H9 (cell line): ENCODE measurements around the gene KSR1. TPM values are rescaled to one million over a fixed set of nuclear protein-coding genes. Genes with fewer than 3 reads are reported as not detected.

Source experiments
- DNase-seq: peaks from one replicate; pipeline ENCODE4 v3.0.0-alpha.2; 2017
- H2AFZ ChIP-seq: one replicate; pipeline ENCODE4 v1.6.1; 2013; ENCODE audit warnings: mild to moderate bottlenecking, low read length, control low read depth, moderate library complexity
- H2AK5ac ChIP-seq: 2 replicates; pipeline ENCODE4 v1.6.1; 2013; ENCODE audit warnings: low read length, control low read depth, mixed read lengths; ENCODE audit not compliant: insufficient read length
- H2BK120ac ChIP-seq: one replicate; pipeline ENCODE4 v1.6.1; 2013; ENCODE audit warnings: low read depth, mild to moderate bottlenecking, low read length, control low read depth, inconsistent platforms; ENCODE audit not compliant: poor library complexity, severe bottlenecking
- H2BK12ac ChIP-seq: 2 replicates; pipeline ENCODE4 v1.6.1; 2013; ENCODE audit warnings: low read length, control low read depth, mixed read lengths, low read depth; ENCODE audit not compliant: insufficient read length
- H2BK15ac ChIP-seq: 2 replicates; pipeline ENCODE4 v1.6.1; 2013; ENCODE audit warnings: low read depth, low read length, control low read depth
- H2BK20ac ChIP-seq: one replicate; pipeline ENCODE4 v1.6.1; 2013; ENCODE audit warnings: low read depth, mild to moderate bottlenecking, low read length, control low read depth, inconsistent platforms; ENCODE audit not compliant: poor library complexity, severe bottlenecking
- H2BK5ac ChIP-seq: 2 replicates; pipeline ENCODE4 v1.6.1; 2013; ENCODE audit warnings: low read length, control low read depth, mixed read lengths; ENCODE audit not compliant: insufficient read length
- H3K14ac ChIP-seq: 2 replicates; pipeline ENCODE4 v1.6.1; 2013; ENCODE audit warnings: low read length, control low read depth; ENCODE audit not compliant: insufficient read depth
- H3K18ac ChIP-seq: 2 replicates; pipeline ENCODE4 v1.6.1; 2013; ENCODE audit warnings: low read depth, mild to moderate bottlenecking, mixed read lengths, low read length, control low read depth; ENCODE audit not compliant: insufficient read length
- H3K23ac ChIP-seq: 2 replicates; pipeline ENCODE4 v1.6.1; 2013; ENCODE audit warnings: low read length, control low read depth, mixed read lengths, low read depth; ENCODE audit not compliant: insufficient read length
- H3K23me2 ChIP-seq: 2 replicates; pipeline ENCODE4 v1.6.1; 2013; ENCODE audit warnings: low read depth, mild to moderate bottlenecking, mixed read lengths, low read length, control low read depth; ENCODE audit not compliant: insufficient read length, poor library complexity, severe bottlenecking
- H3K27ac ChIP-seq: 2 replicates; pipeline ENCODE4 v1.5.1; 2013; ENCODE audit warnings: low read length, control low read depth, mixed read lengths, low read depth; ENCODE audit not compliant: insufficient read length
- H3K27me3 ChIP-seq: 2 replicates; pipeline ENCODE4 v1.6.1; 2013; ENCODE audit warnings: low read length, control low read depth, inconsistent platforms; ENCODE audit not compliant: insufficient read depth
- H3K4ac ChIP-seq: 2 replicates; pipeline ENCODE4 v1.6.1; 2013; ENCODE audit warnings: low read depth, mild to moderate bottlenecking, control low read depth, inconsistent platforms, low read length, moderate library complexity
- H3K4me1 ChIP-seq: 2 replicates; pipeline ENCODE4 v1.6.1; 2013; ENCODE audit warnings: low read length, control low read depth, inconsistent platforms; ENCODE audit not compliant: insufficient read depth
- H3K4me2 ChIP-seq: 2 replicates; pipeline ENCODE4 v1.6.1; 2013; ENCODE audit warnings: low read length, control low read depth, mixed read lengths; ENCODE audit not compliant: insufficient read length, insufficient read depth
- H3K56ac ChIP-seq: 2 replicates; pipeline ENCODE4 v1.6.1; 2013; ENCODE audit warnings: low read depth, mild to moderate bottlenecking, mixed read lengths, low read length, control low read depth; ENCODE audit not compliant: insufficient read length
- H3K79me1 ChIP-seq: 2 replicates; pipeline ENCODE4 v1.6.1; 2013; ENCODE audit warnings: low read depth, mild to moderate bottlenecking, moderate library complexity, low read length, control low read depth, inconsistent platforms; ENCODE audit not compliant: insufficient read depth, poor library complexity, severe bottlenecking
- H3K79me2 ChIP-seq: 2 replicates; pipeline ENCODE4 v1.6.1; 2013; ENCODE audit warnings: low read length, control low read depth, inconsistent platforms; ENCODE audit not compliant: insufficient read depth
- H3K9ac ChIP-seq: 2 replicates; pipeline ENCODE4 v1.6.1; 2013; ENCODE audit warnings: low read length, control low read depth, mixed read lengths; ENCODE audit not compliant: insufficient read length; ENCODE audit errors: extremely low read depth
- H3K9me3 ChIP-seq: one replicate; pipeline ENCODE4 v1.6.1; 2013; ENCODE audit warnings: low read depth, low read length, inconsistent platforms; ENCODE audit not compliant: control insufficient read depth
- H3T11ph ChIP-seq: one replicate; pipeline ENCODE4 v1.6.1; 2013; ENCODE audit warnings: mild to moderate bottlenecking, low read length, control low read depth, inconsistent platforms
- H4K20me1 ChIP-seq: one replicate; pipeline ENCODE4 v1.6.1; 2013; ENCODE audit not compliant: control insufficient read depth, insufficient read length, insufficient read depth
- H4K5ac ChIP-seq: 2 replicates; pipeline ENCODE4 v1.6.1; 2013; ENCODE audit warnings: low read depth, mild to moderate bottlenecking, mixed read lengths, low read length, control low read depth; ENCODE audit not compliant: insufficient read length
- H4K8ac ChIP-seq: replicated peaks from 2 replicates; pipeline ENCODE4 v1.6.1; 2013; ENCODE audit warnings: low read length, control low read depth, mixed read lengths, low read depth; ENCODE audit not compliant: insufficient read length
- H4K91ac ChIP-seq: 2 replicates; pipeline ENCODE4 v1.6.1; 2013; ENCODE audit warnings: low read depth, mild to moderate bottlenecking, moderate library complexity, mixed read lengths, low read length, control low read depth; ENCODE audit not compliant: insufficient read length
- H3K27ac Mint-ChIP-seq, 3 experiments: 2 replicates in 2 of 3; 3 replicates in 1 of 3; pipeline ENCODE4 v1.8.0; 2020 to 2021; ENCODE audit warnings: mixed read lengths in 3 of 3, mild to moderate bottlenecking in 1 of 3, moderate library complexity in 1 of 3
- H3K27me3 Mint-ChIP-seq: 2 replicates; pipeline ENCODE4 v1.8.0; 2021; ENCODE audit warnings: low read depth, mild to moderate bottlenecking, moderate library complexity, mixed read lengths
- H3K36me3 Mint-ChIP-seq, 3 experiments: 2 replicates in 2 of 3; 3 replicates in 1 of 3; pipeline ENCODE4 v1.8.0; 2020 to 2021; ENCODE audit warnings: low read depth in 3 of 3, mixed read lengths in 3 of 3; ENCODE audit not compliant: insufficient read depth in 1 of 3
- H3K4me1 Mint-ChIP-seq, 2 experiments: 2 replicates each; pipeline ENCODE4 v1.8.0; 2020; ENCODE audit warnings: mixed read lengths in 2 of 2
- H3K4me3 Mint-ChIP-seq, 2 experiments: 2 replicates in 1 of 2; 3 replicates in 1 of 2; pipeline ENCODE4 v1.8.0; 2020 to 2021; ENCODE audit warnings: mild to moderate bottlenecking in 2 of 2, mixed read lengths in 2 of 2, moderate library complexity in 1 of 2
- H3K9me3 Mint-ChIP-seq, 2 experiments: 2 replicates in 1 of 2; 3 replicates in 1 of 2; pipeline ENCODE4 v1.8.0; 2020; ENCODE audit warnings: mild to moderate bottlenecking in 2 of 2, mixed read lengths in 2 of 2, moderate library complexity in 1 of 2
- CTCF ChIP-seq: fragments of 200-600 bp; sonication (generic); conservative IDR thresholded peaks from 3 replicates; pipeline ENCODE4 v1.8.0; 2021; ENCODE audit warnings: antibody characterized with exemption, mild to moderate bottlenecking
- WGBS: extraction: QIAGEN DNeasy Blood & Tissue Kit; methylation state at CpG from one replicate; pipeline ENCODE4 v1.1.7; 2013; ENCODE audit warnings: missing lambda C conversion rate, low lambda C conversion rate, mixed read lengths; ENCODE audit not compliant: insufficient read length; ENCODE audit errors: extremely low coverage; 5-methylcytosine and 5-hydroxymethylcytosine counted together
- total RNA-seq: library from RNA; stranded (reverse); gene quantifications from 2 replicates; pipeline ENCODE4 v1.2.1, GENCODE V29; 2021

The KSR1 gene
- total RNA-seq, 1 experiment from 2014 or later, result 44.9 TPM

GRCh38 chr17:27524594-27524993 lies 68.3 kb downstream of the KSR1 start:
- no peak overlapping the region for H3K56ac ChIP-seq
- H2BK15ac ChIP-seq, result no peak overlapping the region
- H4K8ac ChIP-seq, result no peak overlapping the region
- no peaks in the 10 kb centered on the region for H3K27me3 ChIP-seq
- no peak overlapping the region for H2BK120ac ChIP-seq
- H2BK20ac ChIP-seq, result no peak overlapping the region
- H3K9me3 ChIP-seq, result no peaks in the 10 kb centered on the region
- H4K5ac ChIP-seq, result no peak overlapping the region
- H3K18ac ChIP-seq, result no peak overlapping the region
- WGBS, result no CpG with 5 or more reads among the region's 2 CpGs
- no peaks in the 10 kb centered on the region for H3K23me2 ChIP-seq
- H3K9me3 Mint-ChIP-seq, result no peaks in the 10 kb centered on the region
- no peak overlapping the region for H2AFZ ChIP-seq
- H3K4me3 Mint-ChIP-seq, result no peak overlapping the region
- no peak for TF ChIP-seq CTCF
- H3K4me1 ChIP-seq, result peaks cover 25% of the 10 kb centered on the region; the same call in 1 of the 2 replicates
- peaks cover 62 to 72% of the 10 kb centered on the region in 2 experiments for H3K4me1 Mint-ChIP-seq
- H3K27me3 Mint-ChIP-seq, result no peaks in the 10 kb centered on the region
- no peak overlapping the region for H3T11ph ChIP-seq
- no peak overlapping the region for H2BK5ac ChIP-seq
- DNase-seq, result no peak
- no peak overlapping the region; a peak in 2 of 7 replicates for H3K27ac Mint-ChIP-seq
- H3K4me2 ChIP-seq, result no peak overlapping the region
- H3K9ac ChIP-seq, result no peak overlapping the region
- no peak overlapping the region for H3K14ac ChIP-seq
- no peak overlapping the region for H3K27ac ChIP-seq
- H3K79me2 ChIP-seq, result peaks cover 7% of the 10 kb centered on the region; the same call in 1 of the 2 replicates
- H3K79me1 ChIP-seq, result no peaks in the 10 kb centered on the region
- H4K91ac ChIP-seq, result no peak overlapping the region
- H3K23ac ChIP-seq, result no peak overlapping the region
- no peaks in the 10 kb centered on the region for H4K20me1 ChIP-seq
- no peaks in the 10 kb centered on the region for H3K36me3 Mint-ChIP-seq
- H3K4ac ChIP-seq, result no peak overlapping the region
- H2BK12ac ChIP-seq, result no peak overlapping the region
- no peak overlapping the region for H2AK5ac ChIP-seq
